ENCODE data around the gene MSI2.

- TF ChIP-seq CTCF (conservative IDR thresholded peaks at IDR 0.05; ENCODE audit: low read length), result no peak
- no peak for TF ChIP-seq EZH2phosphoT487 (IDR thresholded peaks at IDR 0.05; ENCODE audit: borderline replicate concordance)
Measured at GRCh38 chr17:57235124-57235523, 21.2 kb upstream of the MSI2 start.
